Measurements from ENCODE around the gene C22orf31.

The C22orf31 gene

GRCh38 chr22:29023172-29023796, 38.3 kb downstream of the C22orf31 start:
- DNase-seq: no peak

- DNase-seq: no peak
These were observed 39.4 kb downstream of the C22orf31 start for GRCh38 chr22:29022101-29022817.

- no peak for DNase-seq
These were observed 43.1 kb downstream of the C22orf31 start for GRCh38 chr22:29018293-29019189.

- no peak for DNase-seq
These were observed 45.3 kb downstream of the C22orf31 start for GRCh38 chr22:29016067-29016938.

- DNase-seq: no peak
These were observed 46.9 kb downstream of the C22orf31 start for GRCh38 chr22:29014773-29015172.

GRCh38 chr22:29014293-29014692, 47.3 kb downstream of the C22orf31 start:
- DNase-seq: no peak

GRCh38 chr22:29012952-29013351, 48.7 kb downstream of the C22orf31 start:
- no peak for DNase-seq

- no peak for DNase-seq
These were observed 49.6 kb downstream of the C22orf31 start for GRCh38 chr22:29012101-29012433.

- DNase-seq: no peak
These were observed 50.2 kb downstream of the C22orf31 start for GRCh38 chr22:29011240-29012100.

- DNase-seq: no peak
These were observed 52.5 kb downstream of the C22orf31 start for GRCh38 chr22:29009148-29009547.

Measured in cortex of kidney (tissue), 1 donor.